HPDE6-E6E7 (cell line): ENCODE results near the gene VIM.

Experiments
- DNase-seq: peaks from one replicate; pipeline ENCODE4 v3.0.0; 2011; ENCODE audit warnings: missing footprints; ENCODE audit errors: extremely low spot score

The VIM gene

DNA sequence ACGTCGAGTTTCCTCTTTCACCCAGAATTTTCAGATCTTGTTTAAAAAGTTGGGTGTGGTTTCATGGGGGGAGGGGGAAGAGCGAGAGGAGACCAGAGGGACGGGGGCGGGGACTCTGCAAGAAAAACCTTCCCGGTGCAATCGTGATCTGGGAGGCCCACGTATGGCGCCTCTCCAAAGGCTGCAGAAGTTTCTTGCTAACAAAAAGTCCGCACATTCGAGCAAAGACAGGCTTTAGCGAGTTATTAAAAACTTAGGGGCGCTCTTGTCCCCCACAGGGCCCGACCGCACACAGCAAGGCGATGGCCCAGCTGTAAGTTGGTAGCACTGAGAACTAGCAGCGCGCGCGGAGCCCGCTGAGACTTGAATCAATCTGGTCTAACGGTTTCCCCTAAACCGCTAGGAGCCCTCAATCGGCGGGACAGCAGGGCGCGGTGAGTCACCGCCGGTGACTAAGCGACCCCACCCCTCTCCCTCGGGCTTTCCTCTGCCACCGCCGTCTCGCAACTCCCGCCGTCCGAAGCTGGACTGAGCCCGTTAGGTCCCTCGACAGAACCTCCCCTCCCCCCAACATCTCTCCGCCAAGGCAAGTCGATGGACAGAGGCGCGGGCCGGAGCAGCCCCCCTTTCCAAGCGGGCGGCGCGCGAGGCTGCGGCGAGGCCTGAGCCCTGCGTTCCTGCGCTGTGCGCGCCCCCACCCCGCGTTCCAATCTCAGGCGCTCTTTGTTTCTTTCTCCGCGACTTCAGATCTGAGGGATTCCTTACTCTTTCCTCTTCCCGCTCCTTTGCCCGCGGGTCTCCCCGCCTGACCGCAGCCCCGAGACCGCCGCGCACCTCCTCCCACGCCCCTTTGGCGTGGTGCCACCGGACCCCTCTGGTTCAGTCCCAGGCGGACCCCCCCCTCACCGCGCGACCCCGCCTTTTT lies at the start of gene VIM:
Gene VIM (plus strand): TSS at position 151 of the 925 bp plus-strand sequence. CDS start 1,182 bp downstream, outside the sequence.
- DNase-seq: no peak

- DNase-seq: no peak
Observed at GRCh38 chr10:17179002-17179401, 49.0 kb upstream of the VIM start.

DNA sequence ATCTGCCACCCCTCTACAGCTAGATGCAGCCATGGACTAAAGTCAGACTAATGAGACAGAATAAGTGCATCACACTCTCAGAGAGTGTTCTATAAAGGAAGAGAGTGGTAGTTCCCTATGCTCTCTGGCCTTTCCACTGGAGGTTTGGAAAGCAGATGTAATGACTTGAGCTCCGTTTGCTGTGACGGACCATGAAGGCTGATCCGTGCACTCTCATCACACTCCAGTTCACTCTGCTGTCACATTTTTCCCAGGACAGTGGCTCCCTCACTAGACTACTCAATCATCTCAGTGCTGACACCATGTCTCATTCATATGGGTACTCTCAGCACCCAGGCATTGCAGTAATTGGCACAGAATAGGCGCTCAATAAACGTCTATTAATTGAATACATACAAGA lies 46.9 kb upstream of the VIM start:
- DNase-seq: no peak

DNA sequence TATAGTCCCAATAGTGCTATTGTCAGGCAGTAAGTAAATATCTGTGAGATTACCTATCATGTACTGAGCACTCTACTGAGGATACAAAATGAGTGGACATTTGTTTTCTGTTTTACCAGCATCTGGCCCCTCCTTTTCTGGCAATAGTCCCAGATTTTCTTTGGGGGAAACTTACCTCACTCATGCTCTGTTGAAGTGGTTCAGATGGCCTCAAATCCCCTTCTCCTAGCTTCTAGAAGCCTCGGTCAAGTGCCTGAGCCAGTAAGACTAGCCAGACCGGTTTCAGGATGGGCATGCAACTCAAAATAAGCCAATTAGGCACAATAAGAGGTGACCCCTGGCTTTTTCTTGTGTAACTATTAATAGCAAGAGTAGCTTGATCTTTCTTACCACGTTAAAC lies 46.3 kb upstream of the VIM start:
- no peak for DNase-seq

- DNase-seq: no peak
Observed at GRCh38 chr10:17183110-17183509, 44.9 kb upstream of the VIM start.

- DNase-seq: no peak
Observed at GRCh38 chr10:17185873-17186272, 42.2 kb upstream of the VIM start.

DNA sequence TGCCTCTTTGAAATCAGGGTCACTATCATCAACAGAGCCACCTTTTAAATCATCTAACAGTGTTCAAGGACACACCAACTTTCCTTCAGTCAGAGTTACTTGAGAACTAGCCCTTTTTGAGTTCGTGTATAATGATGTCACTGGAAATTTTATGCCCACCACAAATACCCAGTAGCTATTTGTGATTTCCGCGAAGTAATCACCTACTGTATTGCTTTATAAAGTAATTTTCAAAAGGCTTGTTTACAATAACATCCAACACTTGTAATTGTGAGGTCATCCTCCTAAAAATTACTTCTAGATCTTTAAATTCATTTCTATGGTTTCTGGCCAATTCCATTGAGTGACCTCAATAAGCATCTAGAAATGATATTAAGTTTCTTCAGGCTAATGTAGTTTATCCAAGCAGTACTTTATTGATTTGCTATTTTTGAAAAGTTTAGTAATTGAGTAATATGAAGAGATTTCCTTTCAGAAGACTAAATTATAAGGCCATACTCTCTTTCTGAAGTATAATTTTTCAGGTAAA lies 39.3 kb upstream of the VIM start:
- no peak for DNase-seq

DNA sequence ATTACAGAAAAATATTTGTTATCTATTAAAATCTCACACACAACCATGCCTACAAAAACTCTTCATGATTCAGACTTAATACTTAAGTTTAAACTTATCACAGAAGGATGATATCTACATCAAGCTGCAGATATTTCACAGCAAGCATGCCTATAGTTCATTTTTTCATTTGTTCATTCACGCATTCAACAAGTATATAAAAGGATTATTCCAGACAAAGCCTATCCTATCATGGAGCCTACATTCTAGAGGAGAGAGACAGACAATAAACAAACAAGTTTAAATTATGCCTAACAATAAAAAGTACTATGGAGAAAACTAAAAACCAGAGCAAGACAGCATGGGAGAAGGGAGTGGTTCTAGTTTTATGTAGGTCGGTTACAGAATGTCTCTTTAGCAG lies 37.4 kb upstream of the VIM start:
- no peak for DNase-seq

- DNase-seq: no peak
Observed at GRCh38 chr10:17195083-17195482, 33.0 kb upstream of the VIM start.

DNA sequence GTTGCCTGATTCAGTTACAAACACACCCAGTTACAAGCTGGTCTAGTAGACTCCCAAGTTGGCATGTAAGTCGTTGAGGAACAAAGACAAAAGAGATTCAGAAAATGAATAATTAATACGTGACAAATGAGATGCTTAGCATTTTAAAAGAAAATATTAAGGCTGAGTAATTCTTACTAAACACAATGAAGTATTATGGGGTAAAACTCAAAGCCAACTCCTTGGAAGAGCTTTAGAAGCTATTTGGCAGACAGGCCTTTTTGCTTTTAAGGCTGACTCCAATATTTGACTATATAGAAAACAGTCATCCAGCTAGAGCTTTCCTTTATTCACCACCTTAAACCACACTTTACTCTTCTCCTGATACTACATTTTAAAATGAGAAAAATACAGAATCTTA lies 32.0 kb upstream of the VIM start:
- DNase-seq: no peak

- no peak for DNase-seq
Observed at GRCh38 chr10:17196573-17196972, 31.5 kb upstream of the VIM start.

DNA sequence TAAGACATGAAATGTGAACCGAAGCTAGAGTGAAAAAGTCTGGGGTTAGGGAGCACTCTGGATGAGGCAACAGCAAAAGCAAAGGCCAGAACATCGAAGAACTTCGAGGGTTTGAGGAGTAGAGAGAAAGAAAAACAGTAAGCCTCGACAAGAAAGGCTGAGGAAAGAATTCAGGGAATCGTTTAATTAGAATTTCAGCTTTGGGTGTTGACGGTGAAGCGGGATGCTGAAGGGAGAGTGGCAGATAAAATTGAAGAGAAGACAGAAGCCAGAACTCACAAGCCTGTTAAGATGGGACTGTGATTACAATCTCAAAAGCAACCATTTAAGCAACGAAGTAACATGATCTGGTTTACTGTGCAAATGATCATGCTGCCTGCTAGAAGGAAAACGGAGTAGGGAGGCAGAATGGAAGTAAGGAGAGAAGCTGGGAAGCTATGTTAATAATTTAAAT lies 28.7 kb upstream of the VIM start:
- DNase-seq: no peak

DNA sequence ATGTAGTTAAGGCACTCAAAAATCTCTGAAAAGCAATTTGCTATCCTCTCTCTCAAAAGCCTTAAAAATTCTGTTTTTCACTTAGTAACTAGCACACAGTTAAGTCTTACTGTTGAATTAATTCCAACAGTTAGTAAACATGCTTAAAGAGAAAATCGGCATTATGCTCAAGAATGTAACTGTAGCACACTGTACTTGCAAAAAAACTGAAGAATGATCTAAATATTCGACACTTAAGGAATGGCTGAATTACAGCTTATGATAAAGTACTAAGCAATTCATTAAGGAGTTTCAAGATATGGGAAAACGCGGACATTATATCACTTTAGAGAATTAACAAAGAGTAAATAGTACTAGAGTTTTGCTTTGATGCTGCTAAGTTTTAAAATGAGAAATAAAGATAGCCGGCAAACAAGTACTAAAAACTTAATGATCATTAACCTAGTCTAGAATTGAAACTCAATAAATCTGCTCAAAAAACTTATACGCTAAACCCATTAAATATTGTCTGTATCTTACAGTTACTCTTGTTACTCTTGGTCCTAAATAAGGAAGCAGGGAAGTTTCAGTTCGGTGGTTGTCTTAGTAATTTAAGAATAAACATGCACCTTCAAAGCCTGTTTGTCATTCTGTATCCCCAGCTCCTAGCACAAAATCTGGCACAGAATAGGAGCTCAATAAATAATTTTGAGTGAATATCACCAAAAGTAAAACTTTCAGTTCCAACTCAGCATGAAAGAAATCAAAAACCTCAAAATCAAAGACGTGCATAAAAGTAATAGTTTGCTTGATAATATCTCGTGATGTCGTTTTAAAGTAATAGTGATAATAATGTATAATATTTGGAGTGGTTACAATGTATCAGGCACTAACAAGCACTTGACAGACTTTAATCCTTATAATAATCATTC lies 27.8 kb upstream of the VIM start:
- DNase-seq: no peak

- peak; percentile 27 for DNase-seq
Observed at GRCh38 chr10:17200912-17201793, 26.9 kb upstream of the VIM start, which contains the start of gene TRDMT1. TSS of gene TRDMT1 (minus strand) at chr10:17201672. CDS start at chr10:17201634, 38 bp downstream.

DNA sequence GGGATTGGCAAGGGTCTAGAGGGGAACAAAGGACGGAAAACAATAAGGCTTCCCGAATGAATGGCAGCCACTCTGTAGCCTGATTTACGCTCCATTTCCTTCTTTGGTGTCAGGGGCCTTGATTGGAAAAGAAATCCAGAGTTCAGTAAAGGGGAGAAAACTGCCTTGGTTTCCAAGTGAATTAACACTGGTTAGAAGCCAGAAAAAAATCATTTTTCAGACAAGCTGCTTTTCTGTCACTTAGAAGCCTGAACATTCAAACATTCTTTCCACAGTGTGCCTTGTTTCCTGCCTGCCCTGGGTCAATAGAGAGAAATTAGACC lies 26.3 kb upstream of the VIM start:
- no peak for DNase-seq

DNA sequence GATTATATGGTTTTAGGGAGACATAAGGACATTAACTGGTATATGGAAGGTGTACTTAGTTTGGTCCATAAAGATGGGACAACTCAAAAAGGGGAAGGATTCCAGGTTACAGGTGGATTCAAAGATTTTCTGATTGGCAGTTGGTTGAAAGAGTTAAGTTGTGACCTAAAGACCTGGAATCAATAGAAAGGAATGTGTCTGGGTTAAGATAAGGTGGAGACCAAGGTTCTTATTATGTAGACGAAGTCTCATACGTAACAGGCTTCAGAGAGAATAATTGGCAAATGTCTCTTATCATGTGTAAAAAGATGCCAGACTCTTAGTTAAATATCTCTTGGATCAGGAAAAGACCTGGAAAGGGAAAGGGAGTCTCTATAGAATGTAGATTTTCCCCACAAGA lies 25.5 kb upstream of the VIM start:
- DNase-seq: no peak

GRCh38 chr10:17202999-17203398 lies 25.0 kb upstream of the VIM start:
- DNase-seq: no peak

GRCh38 chr10:17203416-17203815 lies 24.6 kb upstream of the VIM start:
- no peak for DNase-seq

DNA sequence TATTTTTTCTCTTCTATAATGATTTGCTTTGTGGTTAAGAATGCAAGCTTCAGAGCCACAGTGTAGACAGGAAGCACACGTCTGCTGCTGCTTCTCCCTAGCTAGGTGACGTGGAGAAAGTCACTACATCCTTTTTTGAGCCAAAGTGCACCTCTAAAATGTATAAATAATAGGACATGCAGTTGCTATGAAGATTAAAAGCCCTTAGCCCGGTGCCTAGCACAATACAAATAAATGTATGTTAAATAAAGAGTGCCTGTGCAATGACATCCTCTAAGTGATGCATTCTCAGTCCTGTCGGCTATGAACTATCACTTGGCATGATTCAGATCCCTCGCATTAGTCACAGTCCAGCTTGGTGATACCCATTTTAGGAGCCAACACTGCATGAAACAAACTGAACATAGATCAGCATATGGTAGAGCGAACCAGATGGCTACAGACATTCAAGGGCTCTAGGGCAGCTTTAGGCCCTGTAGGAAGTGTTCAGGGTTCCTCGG lies 21.8 kb upstream of the VIM start:
- peak; percentile 3 for DNase-seq

GRCh38 chr10:17208476-17208875 lies 19.6 kb upstream of the VIM start:
- no peak for DNase-seq

DNA sequence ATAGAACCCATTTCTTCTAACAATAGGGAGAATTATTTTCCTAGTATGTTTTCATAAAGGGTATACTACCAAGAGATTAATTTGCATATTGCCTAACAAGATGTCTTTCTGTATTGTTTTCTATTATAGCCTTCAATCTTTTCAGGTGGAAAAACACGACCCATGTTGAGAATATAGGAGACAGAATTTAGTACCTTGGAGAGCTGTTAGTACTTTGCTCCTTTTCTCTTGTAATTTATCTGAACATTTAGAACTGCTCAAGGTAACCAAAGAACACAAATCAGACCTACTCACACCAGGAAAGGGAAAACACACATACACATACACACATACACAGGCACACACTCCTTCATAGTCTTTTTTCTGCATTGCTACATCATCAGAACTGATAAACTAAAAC lies 18.7 kb upstream of the VIM start:
- no peak for DNase-seq
